Measurements from ENCODE around the gene PRSS56.
A peak's percentile ranks its signal among the peaks of the same experiment; 100 is the strongest.

PRSS56 gene

GRCh38 chr2:232486558-232487384 is 33.4 kb upstream of the PRSS56 start:
- DNase-seq = no peak

DNA sequence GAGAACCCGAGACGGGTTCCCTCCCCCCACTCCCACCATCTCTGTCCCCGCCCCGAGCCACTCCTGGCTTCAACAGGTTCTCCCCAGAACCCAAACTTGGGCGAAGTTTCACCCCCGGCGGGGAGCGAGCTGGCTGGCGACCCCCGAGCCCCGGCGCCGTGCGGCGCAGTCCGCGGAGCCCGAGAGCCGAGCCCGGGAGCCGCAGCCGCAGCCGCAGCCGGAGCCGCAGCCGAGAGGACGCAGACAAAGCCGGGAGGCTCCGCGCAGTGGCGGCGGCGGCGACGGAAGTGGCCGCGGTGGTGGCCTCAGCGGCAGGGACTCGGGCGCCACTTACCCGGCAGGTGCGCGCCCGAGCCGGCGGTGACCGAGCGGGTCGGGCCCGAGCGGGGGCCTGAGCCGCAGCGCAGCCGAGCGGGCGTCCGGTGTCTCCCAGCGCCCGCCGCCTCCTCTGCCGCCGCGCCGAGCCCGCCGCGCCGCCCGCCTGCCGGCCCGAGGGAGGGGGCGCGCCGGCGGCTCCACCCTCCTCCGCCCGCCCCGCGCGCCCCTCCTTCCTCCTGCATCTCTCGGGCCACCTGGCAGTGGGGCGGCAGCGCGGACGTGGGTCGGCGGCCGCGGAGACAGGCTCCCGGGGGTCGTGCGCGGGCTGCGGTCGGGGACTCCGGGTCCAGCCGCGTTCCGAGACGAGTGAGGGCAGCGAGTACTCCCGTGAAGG is 32.6 kb upstream of the PRSS56 start, which contains the start of gene ECEL1:
TSS of gene ECEL1 (minus strand) at position 450 of the 712 bp plus-strand sequence. CDS start 1,181 bp downstream, outside the sequence.
- DNase-seq = peak in 1 of 2 experiments; percentile 37

DNA sequence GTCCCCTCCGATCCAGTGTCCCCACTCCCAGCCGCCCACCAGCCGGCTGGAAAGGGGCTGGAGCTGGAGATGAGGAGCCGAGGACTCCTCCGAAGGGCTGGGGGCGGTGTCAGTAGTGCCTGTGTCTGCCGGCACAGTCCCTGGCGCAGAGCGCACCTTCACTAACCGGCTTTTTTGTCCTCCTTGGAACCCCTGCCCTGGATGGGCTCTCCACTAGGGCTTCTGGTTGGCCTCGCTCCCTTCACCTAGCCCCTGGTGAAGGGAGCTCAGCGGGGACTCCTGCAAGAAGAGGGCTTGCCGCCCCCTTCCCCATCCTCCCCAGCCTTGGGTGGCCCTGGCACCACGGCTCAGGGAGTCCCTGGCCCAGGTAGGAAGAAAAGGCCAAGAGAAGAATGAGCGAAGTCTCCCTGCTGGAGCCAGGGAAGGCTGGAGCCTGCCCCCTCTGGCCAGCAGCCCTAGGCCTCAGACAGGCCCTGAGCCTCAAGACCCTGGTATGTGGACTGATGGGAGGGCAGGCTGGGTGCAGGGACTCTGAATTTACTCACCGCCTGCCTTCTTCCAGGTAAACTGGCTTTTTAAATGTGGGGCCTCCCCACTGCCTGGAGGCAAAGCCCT is 32.0 kb upstream of the PRSS56 start:
- DNase-seq = no peak

GRCh38 chr2:232488721-232489300 is 31.4 kb upstream of the PRSS56 start:
- DNase-seq = no peak

- no peak for DNase-seq
Measured at GRCh38 chr2:232489516-232490220, 30.5 kb upstream of the PRSS56 start.

- no peak for DNase-seq
Measured at GRCh38 chr2:232490221-232491138, 29.7 kb upstream of the PRSS56 start.

GRCh38 chr2:232491139-232491780 is 28.9 kb upstream of the PRSS56 start:
- no peak for DNase-seq

DNA sequence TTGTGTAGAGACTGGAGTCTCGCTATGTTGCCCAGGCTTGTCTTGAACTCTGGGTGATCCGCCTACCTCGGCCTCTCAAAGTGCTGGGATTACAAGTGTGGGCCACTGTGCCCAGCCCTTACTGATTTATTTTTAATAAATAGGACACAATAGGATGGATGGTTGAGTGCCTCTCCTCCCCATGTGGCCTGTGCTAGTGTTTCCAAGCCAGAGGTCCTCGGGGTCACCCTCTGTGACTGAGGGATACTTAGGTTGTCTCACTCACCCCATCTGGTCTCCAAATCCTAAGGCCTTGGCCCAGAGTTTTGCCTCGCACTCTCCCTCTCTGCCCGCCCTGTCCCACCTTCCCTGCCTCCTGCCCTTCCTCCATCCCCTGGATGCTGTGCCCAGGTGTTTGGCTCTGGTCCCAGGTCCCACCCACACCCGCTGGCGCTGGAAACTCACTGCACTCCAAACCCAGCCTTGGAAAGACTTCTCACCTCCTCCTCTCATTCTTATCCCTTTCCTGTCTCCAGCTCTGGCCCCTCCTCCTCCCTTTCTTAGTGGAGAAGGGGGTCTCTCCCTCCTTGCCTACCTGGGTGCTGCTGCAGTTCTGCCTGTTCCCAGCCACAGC is 27.8 kb upstream of the PRSS56 start:
- DNase-seq = no peak

DNA sequence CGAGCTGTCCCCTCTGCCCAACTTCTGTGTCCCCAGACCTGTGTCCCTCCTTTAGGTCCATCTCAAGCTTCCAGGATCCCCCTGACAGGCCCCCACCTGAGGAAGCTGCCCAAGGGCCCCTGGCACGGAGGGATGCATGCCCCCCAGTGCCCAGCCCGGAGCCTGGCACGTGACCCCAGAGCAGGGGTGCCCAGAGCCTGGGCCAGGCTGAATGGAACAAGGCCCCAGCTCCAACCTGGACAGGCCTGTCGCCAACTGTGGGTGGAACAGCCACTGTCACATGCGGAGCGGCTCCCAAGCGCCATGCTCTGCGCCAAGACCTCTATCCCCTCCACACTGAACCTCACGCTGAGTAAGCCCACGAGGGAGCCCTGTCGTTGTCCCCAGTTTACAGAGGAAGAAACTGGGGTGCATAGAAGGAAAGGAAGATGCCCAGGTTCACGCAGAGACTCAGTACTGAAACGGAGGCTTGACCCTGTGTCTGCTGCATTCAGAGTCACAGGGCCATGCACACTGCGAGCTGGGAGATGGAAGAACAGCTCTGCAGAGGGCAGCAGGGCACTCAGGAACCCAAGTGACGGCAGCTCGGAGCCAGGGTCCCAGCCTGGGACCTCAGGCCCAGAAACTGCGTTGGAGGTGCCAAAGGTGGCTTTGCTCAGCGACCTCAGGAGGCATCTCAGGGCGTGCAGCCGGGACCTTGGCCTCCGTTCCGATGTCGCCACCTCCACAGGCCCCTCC is 27.1 kb upstream of the PRSS56 start:
- DNase-seq = no peak

DNA sequence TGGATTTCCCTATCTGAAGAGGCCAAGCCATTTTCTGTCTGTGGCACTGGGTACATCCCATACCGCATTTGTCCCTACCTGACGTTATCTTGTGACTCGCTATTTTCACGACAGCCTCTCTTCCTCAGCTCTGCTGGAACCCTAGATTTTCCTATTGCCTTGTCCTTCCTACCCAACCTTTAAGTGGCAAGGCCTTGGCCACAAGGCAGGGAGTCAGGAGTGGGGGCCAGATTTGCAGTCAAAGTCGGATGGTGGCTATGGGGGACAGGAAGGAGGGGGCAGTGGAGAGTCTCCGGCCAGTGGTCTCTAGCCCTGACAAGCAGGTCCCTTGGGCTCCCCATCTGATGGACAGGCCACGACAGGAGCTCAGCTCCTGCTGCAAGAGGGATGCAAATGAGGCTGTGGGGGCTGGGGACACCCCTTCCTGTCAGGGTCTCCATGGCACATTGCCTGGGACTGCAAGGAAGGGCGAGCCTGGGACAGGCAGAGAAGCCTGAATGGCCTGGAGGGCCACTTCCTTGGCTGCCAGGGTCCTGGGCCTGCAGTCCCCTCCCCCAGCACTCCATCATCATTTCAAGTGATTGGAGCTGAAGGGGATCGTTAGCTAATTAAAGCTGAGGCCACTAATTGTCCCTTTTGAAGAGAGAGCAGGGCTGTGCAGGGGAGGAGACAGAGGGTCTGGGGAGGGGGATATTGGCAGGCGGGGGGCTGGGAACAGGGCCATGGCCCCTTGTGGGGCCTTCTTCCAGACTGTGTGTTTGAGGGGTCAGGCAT is 26.3 kb upstream of the PRSS56 start:
- DNase-seq = no peak

- DNase-seq = no peak
Measured at GRCh38 chr2:232494542-232494941, 25.6 kb upstream of the PRSS56 start.

GRCh38 chr2:232495292-232495691 is 24.9 kb upstream of the PRSS56 start:
- DNase-seq = no peak

- no peak for DNase-seq
Measured at GRCh38 chr2:232496501-232497270, 23.5 kb upstream of the PRSS56 start.

DNA sequence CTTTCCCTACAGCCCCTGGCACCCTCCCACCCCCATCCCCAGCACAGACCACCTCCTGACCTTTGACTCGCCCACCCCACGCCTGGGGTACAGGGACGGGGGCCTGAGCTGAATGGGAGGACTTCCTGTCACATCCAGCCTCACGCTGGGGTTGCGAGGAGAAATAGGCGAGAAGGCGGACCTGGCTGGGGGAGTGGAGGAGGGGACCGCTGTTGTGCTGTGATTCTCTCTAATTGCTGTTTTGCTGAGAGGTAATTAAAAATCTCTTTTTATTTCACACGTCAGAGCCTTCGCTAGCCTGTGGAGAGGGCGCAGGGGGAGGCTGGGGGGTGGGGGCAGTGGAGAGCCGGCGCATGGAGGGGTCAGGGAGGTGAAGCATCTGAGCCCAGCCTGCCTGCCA is 22.8 kb upstream of the PRSS56 start:
- no peak for DNase-seq

DNA sequence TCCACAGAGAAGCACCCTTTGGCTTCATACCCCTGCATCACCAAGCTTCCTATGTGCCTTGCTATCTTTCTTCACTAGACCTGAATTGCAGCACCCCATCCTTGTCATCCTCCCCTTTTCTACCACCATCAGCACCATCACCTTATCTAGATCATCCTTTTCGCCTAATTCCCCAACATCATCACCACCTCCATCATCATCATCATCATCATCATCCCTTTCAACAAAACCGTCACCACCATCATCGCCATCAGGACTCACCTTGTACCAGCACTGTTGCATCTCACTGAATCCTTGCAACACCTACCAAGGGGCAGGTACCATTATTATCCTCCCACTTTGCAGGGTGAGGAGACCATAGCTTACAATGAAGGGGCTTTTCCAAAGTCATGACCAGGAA is 21.7 kb upstream of the PRSS56 start:
- no peak for DNase-seq

GRCh38 chr2:232501331-232501771 is 18.8 kb upstream of the PRSS56 start:
- DNase-seq = no peak

DNA sequence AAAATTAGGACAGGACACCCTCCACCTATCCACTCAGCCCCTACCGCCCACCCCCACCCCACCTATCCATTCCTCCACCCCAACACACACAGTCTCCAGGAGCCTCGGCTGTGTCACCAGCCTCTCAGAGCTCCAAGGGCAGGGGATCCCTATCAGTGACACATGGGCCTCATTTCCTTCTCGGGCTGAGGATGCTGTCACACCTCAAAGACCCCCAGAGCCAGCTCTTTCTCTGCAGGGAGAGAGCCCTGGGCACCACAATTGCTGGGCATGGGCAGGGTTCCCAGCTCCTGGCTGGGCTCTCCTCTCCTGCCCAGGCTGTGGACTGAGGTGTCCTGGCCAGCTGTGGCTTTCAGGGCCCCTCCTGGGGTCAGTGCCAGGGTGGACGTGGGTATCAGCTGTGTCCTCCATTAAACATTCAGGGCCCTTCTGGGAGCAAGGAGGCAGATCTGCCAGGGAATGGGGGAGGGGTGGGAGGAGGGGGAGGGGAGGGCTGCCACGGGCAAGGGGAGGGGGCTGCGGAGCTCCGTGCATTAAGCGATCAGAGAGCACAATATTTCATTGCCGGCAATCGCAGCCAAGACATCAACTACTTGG is 18.3 kb upstream of the PRSS56 start:
- DNase-seq = no peak

DNA sequence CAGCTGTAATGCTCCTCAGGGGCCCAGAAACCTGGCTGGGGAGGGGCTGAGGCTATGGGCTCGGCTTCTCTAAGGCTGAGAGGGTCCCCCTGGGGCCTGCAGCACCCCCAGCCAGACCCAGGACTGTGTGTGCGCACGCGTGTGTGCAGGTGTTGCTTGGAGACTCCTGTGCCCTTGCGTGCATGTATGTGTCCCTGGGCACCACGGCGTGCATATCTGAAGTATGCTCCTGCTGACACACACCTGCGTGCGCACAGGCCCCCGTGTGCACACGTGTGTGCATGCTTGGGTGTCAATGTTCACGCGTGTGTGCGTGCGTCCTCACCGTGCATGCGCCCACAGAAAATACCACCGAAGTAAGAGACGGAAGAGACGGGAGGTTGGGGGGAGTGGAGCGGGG is 17.7 kb upstream of the PRSS56 start:
- DNase-seq = peak in 1 of 2 experiments; percentile 35
